Nephron progenitor cell (in vitro differentiated cells): ENCODE results near the gene MACF1.

ENCODE experiments used
- DNase-seq: peaks from one replicate; pipeline ENCODE4 v3.0.0; 2021
- H3K27ac Mint-ChIP-seq: 2 replicates; pipeline ENCODE4 v1.8.0; 2021; ENCODE audit warnings: mild to moderate bottlenecking, moderate library complexity, mixed read lengths
- H3K27me3 Mint-ChIP-seq: 2 replicates; pipeline ENCODE4 v1.8.0; 2021; ENCODE audit warnings: mild to moderate bottlenecking, low read depth, mixed read lengths; ENCODE audit not compliant: poor library complexity
- H3K36me3 Mint-ChIP-seq: 2 replicates; pipeline ENCODE4 v1.8.0; 2021; ENCODE audit warnings: low read depth, mixed read lengths
- H3K4me1 Mint-ChIP-seq: 2 replicates; pipeline ENCODE4 v1.8.0; 2021; ENCODE audit warnings: mixed read lengths
- H3K4me3 Mint-ChIP-seq: 2 replicates; pipeline ENCODE4 v1.8.0; 2021; ENCODE audit warnings: mild to moderate bottlenecking, moderate library complexity, mixed read lengths
- H3K9me3 Mint-ChIP-seq: 2 replicates; pipeline ENCODE4 v1.8.0; 2021; ENCODE audit warnings: mild to moderate bottlenecking, moderate library complexity, mixed read lengths
- CTCF ChIP-seq: fragments of 200-600 bp; sonication (generic); IDR thresholded peaks from 2 replicates; pipeline ENCODE4 v1.5.0; 2021; ENCODE audit warnings: antibody characterized with exemption

Gene MACF1

GRCh38 chr1:39409055-39409816 lies 204.7 kb downstream of the MACF1 start:
- Mint-ChIP-seq H3K36me3 (peaks cover 18% of the 10 kb centered on the region), H3K27me3 (peaks cover 2% of the 10 kb centered on the region), H3K9me3 (no peaks in the 10 kb centered on the region), H3K27ac (peak overlapping the region; percentile 98), H3K4me1 (peaks cover 68% of the 10 kb centered on the region), H3K4me3 (peak overlapping the region; percentile 85)
- peak; percentile 60 for DNase-seq
- TF ChIP-seq CTCF: no peak

GRCh38 chr1:39410915-39411436 lies 206.5 kb downstream of the MACF1 start:
- peak; percentile 57 for DNase-seq
- Mint-ChIP-seq H3K36me3 (peaks cover 26% of the 10 kb centered on the region), H3K4me1 (peaks cover 75% of the 10 kb centered on the region), H3K9me3 (no peaks in the 10 kb centered on the region), H3K27ac (peak overlapping the region; percentile 25), H3K4me3 (peak overlapping the region; percentile 85), H3K27me3 (peaks cover 2% of the 10 kb centered on the region)
- peak; percentile 57 for TF ChIP-seq CTCF

DNA sequence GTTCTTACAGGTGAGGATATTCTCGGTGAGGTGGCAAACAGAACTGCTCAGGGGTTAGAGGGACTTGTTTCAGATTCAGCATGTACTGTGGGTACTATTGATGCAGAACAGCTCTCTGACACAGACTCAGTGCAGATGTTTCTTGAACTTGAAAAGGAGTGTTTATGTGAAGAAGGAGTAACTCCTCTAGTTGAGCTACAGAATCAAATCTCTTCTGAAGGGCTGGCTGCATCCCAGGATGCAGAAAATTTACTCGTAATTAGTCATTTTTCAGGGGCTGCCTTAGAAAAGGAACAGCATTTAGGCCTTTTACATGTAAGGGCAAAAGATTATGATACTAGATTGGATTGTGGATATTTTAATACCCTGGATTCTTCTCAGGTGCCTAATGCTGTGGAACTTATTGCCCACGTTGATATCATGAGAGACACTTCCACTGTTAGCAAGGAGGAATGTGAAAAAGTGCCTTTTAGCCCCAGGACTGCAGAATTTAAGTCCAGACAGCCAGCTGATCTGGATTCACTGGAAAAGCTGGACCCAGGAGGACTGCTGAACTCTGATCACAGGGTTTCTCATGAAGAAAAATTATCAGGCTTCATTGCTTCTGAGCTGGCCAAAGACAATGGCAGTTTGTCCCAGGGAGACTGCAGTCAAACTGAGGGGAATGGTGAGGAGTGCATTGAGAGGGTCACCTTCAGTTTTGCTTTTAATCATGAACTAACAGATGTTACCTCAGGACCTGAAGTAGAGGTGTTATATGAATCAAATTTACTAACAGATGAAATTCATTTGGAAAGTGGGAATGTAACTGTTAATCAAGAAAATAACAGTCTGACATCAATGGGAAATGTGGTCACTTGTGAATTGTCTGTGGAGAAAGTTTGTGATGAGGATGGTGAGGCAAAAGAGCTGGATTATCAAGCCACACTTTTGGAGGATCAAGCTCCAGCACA lies 207.3 kb downstream of the MACF1 start:
- H3K4me1 Mint-ChIP-seq: peaks cover 78% of the 10 kb centered on the region

DNA sequence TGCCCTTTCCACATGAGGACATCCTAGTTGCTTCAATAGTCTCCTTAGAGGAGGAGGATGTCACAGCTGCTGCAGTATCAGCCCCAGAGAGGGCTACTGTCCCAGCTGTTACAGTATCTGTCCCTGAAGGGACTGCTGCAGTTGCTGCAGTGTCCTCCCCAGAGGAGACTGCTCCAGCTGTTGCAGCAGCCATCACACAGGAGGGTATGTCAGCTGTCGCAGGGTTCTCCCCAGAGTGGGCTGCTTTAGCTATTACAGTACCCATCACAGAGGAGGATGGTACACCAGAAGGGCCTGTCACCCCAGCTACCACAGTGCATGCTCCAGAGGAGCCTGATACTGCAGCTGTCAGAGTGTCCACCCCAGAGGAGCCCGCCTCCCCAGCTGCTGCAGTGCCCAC lies 208.4 kb downstream of the MACF1 start:
- Mint-ChIP-seq H3K27ac (no peak overlapping the region), H3K9me3 (no peaks in the 10 kb centered on the region), H3K27me3 (peaks cover 2% of the 10 kb centered on the region), H3K4me1 (peaks cover 73% of the 10 kb centered on the region), H3K36me3 (peaks cover 30% of the 10 kb centered on the region), H3K4me3 (no peak overlapping the region)
- no peak for TF ChIP-seq CTCF
- no peak for DNase-seq

More for the DNA sequence above, 207.3 kb downstream of the MACF1 start:
- Mint-ChIP-seq H3K27me3 (peaks cover 2% of the 10 kb centered on the region), H3K36me3 (peaks cover 29% of the 10 kb centered on the region), H3K27ac (peak overlapping the region; percentile 68), H3K4me3 (peak overlapping the region; percentile 85), H3K9me3 (no peaks in the 10 kb centered on the region)
- no peak for TF ChIP-seq CTCF
- DNase-seq: no peak

GRCh38 chr1:39413902-39414528 lies 209.5 kb downstream of the MACF1 start:
- TF ChIP-seq CTCF: no peak
- peaks cover 40% of the 10 kb centered on the region for H3K36me3 Mint-ChIP-seq
- H3K4me1 Mint-ChIP-seq: peaks cover 75% of the 10 kb centered on the region
- peaks cover 2% of the 10 kb centered on the region for H3K27me3 Mint-ChIP-seq
- DNase-seq: no peak
- peak overlapping the region; percentile 60 for H3K27ac Mint-ChIP-seq
- peak overlapping the region; percentile 73 for H3K4me3 Mint-ChIP-seq
- no peaks in the 10 kb centered on the region for H3K9me3 Mint-ChIP-seq
